HepG2 (cell line): Measurements from ENCODE around the gene CSTPP1. TPM values are rescaled to one million over a fixed set of nuclear protein-coding genes. Genes with fewer than 3 reads are reported as not detected.

Source experiments
- ATAC-seq: fragments of 200-7000 bp; cut with Tn5 transposase; 3 replicates; pipeline ENCODE4 v1.9.1; 2020; ENCODE audit warnings: mild to moderate bottlenecking, moderate library complexity
- BruUV-seq: library from RNA; stranded (reverse); fragments of 400-500 nt; replicated peaks from 2 replicates; lab custom pipeline; 2021; lab: Mats Ljungman, UMichigan
- CTCF ChIA-PET: fragments of 300-600 bp; formaldehyde crosslinking; extraction: SDS; loops from one replicate; lab custom pipeline; 2021; ENCODE audit warnings: low total read pairs, inconsistent platforms, low intra/inter-chr PET ratio; lab: Yijun Ruan, JAX
- POLR2A ChIA-PET: fragments of 350-600 bp; sonication (Branson Sonifier 250); formaldehyde crosslinking; loops from one replicate; lab custom pipeline; 2020; ENCODE audit warnings: antibody characterized with exemption, inconsistent platforms; lab: Yijun Ruan, JAX
- DNase-seq: peaks from one replicate; pipeline ENCODE4 v3.0.0-alpha.2; 2015; ENCODE audit warnings: low spot score
- FAIRE-seq: peaks from 3 replicates; lab custom pipeline; 2011; peaks lifted over from hg19 to GRCh38; lab: Jason Lieb, UNC
- H2AFZ ChIP-seq: one replicate; pipeline ENCODE4 v1.6.1; 2011; ENCODE audit warnings: low read length, inconsistent platforms
- H3K27ac ChIP-seq: fragments of 300-600 bp; 3 replicates; pipeline ENCODE4 v1.8.0; 2011; ENCODE audit warnings: mixed run types, mild to moderate bottlenecking, mixed read lengths, low read length, inconsistent platforms; ENCODE audit not compliant: insufficient read depth; ENCODE audit errors: extremely low read length
- H3K27me3 ChIP-seq, 2 experiments: fragments of 200-600 bp in 1 of 2; 2 replicates in 1 of 2; 3 replicates in 1 of 2; pipeline versions ENCODE4 v1.6.0 to v1.8.0; 2011; ENCODE audit warnings: low read length in 2 of 2, mild to moderate bottlenecking in 2 of 2, moderate library complexity in 2 of 2, inconsistent platforms in 1 of 2; ENCODE audit not compliant: insufficient read depth in 2 of 2, control insufficient read depth in 1 of 2
- H3K36me3 ChIP-seq, 2 experiments: fragments of 200-600 bp in 1 of 2; replicated peaks in 1 of 2; 2 replicates in 1 of 2; 3 replicates in 1 of 2; pipeline versions ENCODE4 v1.5.1 to v1.8.0; 2011; ENCODE audit warnings: low read length in 2 of 2, inconsistent platforms in 1 of 2; ENCODE audit not compliant: insufficient read depth in 2 of 2, control insufficient read depth in 1 of 2
- H3K4me1 ChIP-seq: 2 replicates; pipeline ENCODE4 v1.5.1; 2012; ENCODE audit warnings: low read length, inconsistent platforms; ENCODE audit not compliant: insufficient read depth
- H3K4me2 ChIP-seq: 2 replicates; pipeline ENCODE4 v1.6.0; 2011; ENCODE audit warnings: low read depth, low read length, inconsistent platforms
- H3K4me3 ChIP-seq, 3 experiments: fragments of 200-600 bp in 1 of 3; sonication (generic), shearing (Covaris generic) in 1 of 3; replicated peaks in 1 of 3; 2 replicates each; pipeline ENCODE4 v1.5.1; 2011 to 2016; ENCODE audit warnings: low read length in 3 of 3, inconsistent platforms in 2 of 3, low read depth in 2 of 3, mild to moderate bottlenecking in 2 of 3, control low read depth in 1 of 3, mixed read lengths in 1 of 3; ENCODE audit not compliant: insufficient read depth in 1 of 3
- H3K79me2 ChIP-seq: one replicate; pipeline ENCODE4 v1.6.1; 2011; ENCODE audit warnings: low read length, inconsistent platforms; ENCODE audit not compliant: insufficient read depth
- H3K9ac ChIP-seq: 2 replicates; pipeline ENCODE4 v1.6.0; 2011; ENCODE audit warnings: mild to moderate bottlenecking, low read depth, low read length, inconsistent platforms; ENCODE audit not compliant: insufficient read depth
- H3K9me3 ChIP-seq: 2 replicates; pipeline ENCODE4 v1.5.1; 2012; ENCODE audit warnings: mild to moderate bottlenecking, low read length
- H4K20me1 ChIP-seq: 2 replicates; pipeline ENCODE4 v1.6.0; 2011; ENCODE audit warnings: inconsistent platforms, mild to moderate bottlenecking, low read length, moderate library complexity; ENCODE audit not compliant: insufficient read depth
- DMAP1 ChIP-seq: IDR thresholded peaks from 2 replicates; pipeline ENCODE4 v1.6.1; 2016
- HNRNPH1 ChIP-seq: fragments of 200-400 bp; formaldehyde crosslinking; optimal IDR thresholded peaks from 2 replicates; pipeline ENCODE3; 2017; ENCODE audit warnings: mild to moderate bottlenecking, low read depth, low read length
- KMT2B ChIP-seq: IDR thresholded peaks from 2 replicates; pipeline ENCODE4 v1.6.1; 2016; ENCODE audit warnings: missing genetic modification reagents, missing compliant biosample characterization
- NPAS2 ChIP-seq: sonication (generic); formaldehyde crosslinking; IDR thresholded peaks from 2 replicates; pipeline ENCODE4 v1.8.0; 2022; ENCODE audit warnings: mild to moderate bottlenecking, missing genetic modification reagents, borderline replicate concordance
- STAT5B ChIP-seq: sonication (generic); formaldehyde crosslinking; IDR thresholded peaks from 2 replicates; pipeline ENCODE4 v1.4.0; 2020; ENCODE audit warnings: missing genetic modification reagents
- TBX3 ChIP-seq: fragments of 450-650 bp; IDR thresholded peaks from 2 replicates; pipeline ENCODE4 v1.6.1; 2017; ENCODE audit warnings: antibody characterized with exemption, mild to moderate bottlenecking, inconsistent platforms, borderline replicate concordance
- TEAD2 ChIP-seq: sonication (generic); formaldehyde crosslinking; IDR thresholded peaks from 2 replicates; pipeline ENCODE4 v1.9.0; 2021; ENCODE audit warnings: missing genetic modification reagents
- ZHX1 ChIP-seq: sonication (generic); formaldehyde crosslinking; IDR thresholded peaks from 2 replicates; pipeline ENCODE4 v1.8.1; 2022; ENCODE audit warnings: low read depth, mild to moderate bottlenecking, missing genetic modification reagents
- ZKSCAN8 ChIP-seq: IDR thresholded peaks from 2 replicates; pipeline ENCODE4 v1.6.1; 2016; ENCODE audit warnings: borderline replicate concordance, missing genetic modification reagents, missing compliant biosample characterization
- ZMYM2 ChIP-seq: sonication (generic); formaldehyde crosslinking; IDR thresholded peaks from 2 replicates; pipeline ENCODE4 v1.8.0; 2022; ENCODE audit warnings: mild to moderate bottlenecking, missing genetic modification reagents
- ZNF224 ChIP-seq: sonication (generic); formaldehyde crosslinking; IDR thresholded peaks from 2 replicates; pipeline ENCODE4 v1.5.0; 2020; ENCODE audit warnings: mild to moderate bottlenecking, missing genetic modification reagents
- ZNF572 ChIP-seq: sonication (generic); formaldehyde crosslinking; IDR thresholded peaks from 2 replicates; pipeline ENCODE4 v1.5.1; 2020; ENCODE audit warnings: mild to moderate bottlenecking, missing genetic modification reagents
- ZNF646 ChIP-seq: sonication (generic); formaldehyde crosslinking; IDR thresholded peaks from 2 replicates; pipeline ENCODE4 v1.9.0; 2021; ENCODE audit warnings: mild to moderate bottlenecking, missing genetic modification reagents
- ZNF83 ChIP-seq: sonication (generic); formaldehyde crosslinking; IDR thresholded peaks from 2 replicates; pipeline ENCODE4 v1.4.0; 2020; ENCODE audit warnings: missing genetic modification reagents, mild to moderate bottlenecking, borderline replicate concordance
- WGBS: methylation state at CpG from one replicate; pipeline ENCODE4 v1.1.6; 2017; ENCODE audit warnings: low lambda C conversion rate; 5-methylcytosine and 5-hydroxymethylcytosine counted together
- in situ Hi-C: cut with HindIII; loops from 2 replicates; pipeline ENCODE4 v1.10.0; 2017; ENCODE audit warnings: low pct_unique_long_range_greater_than_20kb; ENCODE audit not compliant: extremely low pct_ligation_motif_present
- intact Hi-C: fragments of 100-400 bp; cut with micrococcal nuclease; formaldehyde crosslinking; loops from one replicate; pipeline ENCODE4 v1.10.0; 2022; ENCODE audit not compliant: unreplicated experiment
- polyA plus RNA-seq, 8 experiments: library from polyadenylated mRNA; depleted of rRNA in 3 of 8; stranded (reverse) in 7 of 8; unstranded in 1 of 8; fragments of >200 nt; fragmentation: Illumina TruSeq in 4 of 8; extraction: Trizol in 4 of 8; gene quantifications; 2 replicates each; pipeline versions ENCODE4 v1.2.1 to v1.2.3, GENCODE V29; 2011 to 2016; ENCODE audit warnings: low read depth in 4 of 8, missing spikeins in 1 of 8, mixed read lengths in 1 of 8; ENCODE audit not compliant: insufficient read depth in 1 of 8
- total RNA-seq, 5 experiments: library from RNA; depleted of rRNA; stranded (reverse); fragments of >200 nt; fragmentation: Illumina TruSeq; extraction: Trizol; gene quantifications; 2 replicates each; pipeline ENCODE4 v1.2.3, GENCODE V29; 2016; ENCODE audit warnings: low read depth in 1 of 5

The CSTPP1 gene
- total and polyA plus RNA-seq, 2 of the 13 experiments (the other 11 are each of a cell fraction or from before 2014, with no cell fraction given), result 12.3 to 14.6 TPM

- H3K9me3 ChIP-seq, result no peaks in the 10 kb centered on the region
- BruUV-seq, result no TSS peak
- H2AFZ ChIP-seq, result no peak overlapping the region
- H3K27me3 ChIP-seq, result no peaks in the 10 kb centered on the region
- H3K79me2 ChIP-seq, result no peaks in the 10 kb centered on the region
- H3K9ac ChIP-seq, result no peak overlapping the region
- WGBS, result 94% methylated on average over 4 of the region's 4 CpGs
- H3K36me3 ChIP-seq, result 0 out of 5 replicates have a peak, but pooled peaks cover 0 to 3% of the 10 kb centered on the region in 2 experiments
- no peak for ATAC-seq
- FAIRE-seq, result no peak
- no peaks in the 10 kb centered on the region for H3K4me1 ChIP-seq
- DNase-seq, result no peak
- no peak overlapping the region for H3K27ac ChIP-seq
- CTCF ChIA-PET, result no interaction called here
- POLR2A ChIA-PET, result no interaction called here
- in situ Hi-C loops, result no loop called here
- H3K4me3 ChIP-seq, result no peak overlapping the region
- no peaks in the 10 kb centered on the region for H4K20me1 ChIP-seq
- intact Hi-C loops, result loop anchor here (5.0 to 10.0 kb wide), 2 partner anchors 47 to 520 kb away; partner anchors contain the start of gene FAM180B
- no peak overlapping the region for H3K4me2 ChIP-seq
- TF ChIP-seq ZMYM2 (no peak), ZNF83 (CRISPR knock-in tag) (no peak), ZNF572 (CRISPR knock-in tag) (no peak), ZKSCAN8 (no peak), ZNF224 (CRISPR knock-in tag) (no peak), TBX3 (no peak), ZNF646 (CRISPR knock-in tag) (no peak), TEAD2 (no peak), NPAS2 (CRISPR knock-in tag) (no peak), DMAP1 (no peak), ZHX1 (CRISPR knock-in tag) (no peak), HNRNPH1 (no peak), KMT2B (no peak), STAT5B (no peak)
These were observed 130.8 kb downstream of the CSTPP1 start for GRCh38 chr11:47067401-47067800.
